Neuronal stem cell (in vitro differentiated cells): ENCODE measurements around the gene COG5.

ENCODE experiments used
- DNase-seq: peaks from one replicate; pipeline ENCODE4 v3.0.0-alpha.2; 2013; ENCODE audit warnings: low spot score
- H2AFZ ChIP-seq: one replicate; pipeline ENCODE4 v1.6.1; 2013; ENCODE audit warnings: mild to moderate bottlenecking, low read length, inconsistent platforms
- H2AK5ac ChIP-seq: 2 replicates; pipeline ENCODE4 v1.6.1; 2013; ENCODE audit warnings: low read depth, mild to moderate bottlenecking, inconsistent platforms, low read length, moderate library complexity, mixed read lengths
- H2BK120ac ChIP-seq: 2 replicates; pipeline ENCODE4 v1.6.1; 2013; ENCODE audit warnings: low read depth, mild to moderate bottlenecking, inconsistent platforms, low read length, moderate library complexity, mixed read lengths
- H2BK12ac ChIP-seq: one replicate; pipeline ENCODE4 v1.6.1; 2013; ENCODE audit warnings: low read length, inconsistent platforms
- H2BK15ac ChIP-seq: 2 replicates; pipeline ENCODE4 v1.6.1; 2013; ENCODE audit warnings: mild to moderate bottlenecking, low read length, inconsistent platforms, mixed read lengths
- H2BK5ac ChIP-seq: one replicate; pipeline ENCODE4 v1.6.1; 2013; ENCODE audit warnings: inconsistent platforms, mild to moderate bottlenecking, low read length, moderate library complexity
- H3K14ac ChIP-seq: one replicate; pipeline ENCODE4 v1.6.1; 2013; ENCODE audit warnings: low read length, inconsistent platforms
- H3K18ac ChIP-seq: 2 replicates; pipeline ENCODE4 v1.6.1; 2013; ENCODE audit warnings: low read length, inconsistent platforms
- H3K23ac ChIP-seq: 2 replicates; pipeline ENCODE4 v1.6.1; 2013; ENCODE audit warnings: low read depth, mild to moderate bottlenecking, mixed read lengths, low read length, inconsistent platforms; ENCODE audit not compliant: poor library complexity
- H3K27ac ChIP-seq: replicated peaks from 3 replicates; pipeline ENCODE4 v1.5.1; 2013; ENCODE audit warnings: low read length, inconsistent platforms
- H3K27me3 ChIP-seq, 3 experiments: 2 replicates each; pipeline ENCODE4 v1.6.1; 2013; ENCODE audit warnings: low read length in 3 of 3, mild to moderate bottlenecking in 2 of 3, inconsistent platforms in 1 of 3, low read depth in 1 of 3, mixed read lengths in 1 of 3, moderate library complexity in 1 of 3; ENCODE audit not compliant: control insufficient read depth in 3 of 3, insufficient read depth in 3 of 3
- H3K36me3 ChIP-seq, 2 donors: replicated peaks in 1 of 2; 2 replicates each; pipeline ENCODE4 v1.6.1; 2013; ENCODE audit warnings: low read length in 2 of 2; ENCODE audit not compliant: control insufficient read depth in 2 of 2, insufficient read depth in 2 of 2
- H3K4ac ChIP-seq: 2 replicates; pipeline ENCODE4 v1.6.1; 2013; ENCODE audit warnings: inconsistent platforms, mild to moderate bottlenecking, low read length, moderate library complexity
- H3K4me1 ChIP-seq, 2 donors: 1 replicate in 1 of 2; 2 replicates in 1 of 2; pipeline ENCODE4 v1.6.1; 2013; ENCODE audit warnings: low read length in 2 of 2, low read depth in 1 of 2; ENCODE audit not compliant: control insufficient read depth in 2 of 2, insufficient read depth in 1 of 2
- H3K4me2 ChIP-seq: one replicate; pipeline ENCODE4 v1.6.1; 2013; ENCODE audit warnings: mild to moderate bottlenecking, low read length, inconsistent platforms; ENCODE audit not compliant: insufficient read depth, poor library complexity, severe bottlenecking
- H3K4me3 ChIP-seq, 2 donors: 2 replicates each; pipeline ENCODE4 v1.5.1; 2013; ENCODE audit warnings: low read length in 2 of 2, mild to moderate bottlenecking in 2 of 2, inconsistent platforms in 1 of 2, moderate library complexity in 1 of 2
- H3K79me1 ChIP-seq: one replicate; pipeline ENCODE4 v1.6.1; 2013; ENCODE audit warnings: low read depth, mild to moderate bottlenecking, inconsistent platforms, low read length, moderate library complexity
- H3K9ac ChIP-seq: one replicate; pipeline ENCODE4 v1.6.1; 2013; ENCODE audit warnings: mild to moderate bottlenecking, low read depth, low read length, inconsistent platforms; ENCODE audit not compliant: poor library complexity
- H3K9me3 ChIP-seq, 2 donors: replicated peaks in 1 of 2; 2 replicates each; pipeline versions ENCODE3 to v1.6.1; 2013; ENCODE audit warnings: low read length in 2 of 2, mild to moderate bottlenecking in 2 of 2, inconsistent platforms in 1 of 2, low read depth in 1 of 2, mixed read lengths in 1 of 2, moderate library complexity in 1 of 2; ENCODE audit not compliant: control insufficient read depth in 2 of 2, insufficient read depth in 1 of 2
- H4K8ac ChIP-seq: one replicate; pipeline ENCODE4 v1.6.1; 2013; ENCODE audit warnings: low read depth, mild to moderate bottlenecking, inconsistent platforms, low read length, moderate library complexity
- H4K91ac ChIP-seq: one replicate; pipeline ENCODE4 v1.6.1; 2013; ENCODE audit warnings: low read length, low read depth, mild to moderate bottlenecking, inconsistent platforms; ENCODE audit not compliant: poor library complexity
- WGBS, 2 donors: extraction: QIAGEN DNeasy Blood & Tissue Kit; methylation state at CpG; one replicate each; pipeline ENCODE4 v1.1.7; 2013; ENCODE audit warnings: missing lambda C conversion rate in 2 of 2, mixed read lengths in 1 of 2; ENCODE audit not compliant: insufficient read length in 2 of 2, insufficient replicate concordance in 1 of 2; ENCODE audit errors: extremely low coverage in 2 of 2; 5-methylcytosine and 5-hydroxymethylcytosine counted together

Gene COG5

GRCh38 chr7:107254398-107254985 is 309.2 kb downstream of the COG5 start:
- peaks cover 4 to 6% of the 10 kb centered on the region in 2 donors for H3K4me1 ChIP-seq
- no CpG with 5 or more reads among the region's 5 CpGs for WGBS, 2 donors
- no peak overlapping the region for H3K4me2 ChIP-seq
- H3K14ac ChIP-seq, result no peak overlapping the region
- no peak overlapping the region for H2AFZ ChIP-seq
- no peaks in the 10 kb centered on the region for H3K79me1 ChIP-seq
- no peak overlapping the region for H3K4ac ChIP-seq
- H2BK5ac ChIP-seq, result no peak overlapping the region
- no peak overlapping the region for H2BK12ac ChIP-seq
- no peak overlapping the region for H2AK5ac ChIP-seq
- no peak overlapping the region for H2BK15ac ChIP-seq
- H4K8ac ChIP-seq, result no peak overlapping the region
- H3K36me3 ChIP-seq, result peaks cover 0 to 1% of the 10 kb centered on the region in 2 donors
- no peak overlapping the region for H3K4me3 ChIP-seq
- peak overlapping the region; percentile 77 for H3K9ac ChIP-seq
- no peak for DNase-seq
- no peak overlapping the region for H2BK120ac ChIP-seq
- H3K9me3 ChIP-seq, result no peaks in the 10 kb centered on the region
- no peaks in the 10 kb centered on the region for H3K27me3 ChIP-seq
- no peak overlapping the region for H3K18ac ChIP-seq
- H3K27ac ChIP-seq, result no peak overlapping the region
- no peak overlapping the region for H4K91ac ChIP-seq
- H3K23ac ChIP-seq, result no peak overlapping the region

- H3K14ac ChIP-seq, result no peak overlapping the region
- peaks cover 4 to 5% of the 10 kb centered on the region in 2 donors for H3K4me1 ChIP-seq
- H3K36me3 ChIP-seq, result peaks cover 0 to 1% of the 10 kb centered on the region in 2 donors
- H3K27ac ChIP-seq, result no peak overlapping the region
- no CpG with 5 or more reads among the region's 3 CpGs for WGBS, 2 donors
- no peak overlapping the region for H4K91ac ChIP-seq
- no peak overlapping the region for H3K4me2 ChIP-seq
- H3K9ac ChIP-seq, result no peak overlapping the region
- H2BK12ac ChIP-seq, result no peak overlapping the region
- no peaks in the 10 kb centered on the region for H3K9me3 ChIP-seq
- H2AFZ ChIP-seq, result no peak overlapping the region
- no peaks in the 10 kb centered on the region for H3K27me3 ChIP-seq
- no peak overlapping the region for H2BK5ac ChIP-seq
- no peak overlapping the region for H3K4ac ChIP-seq
- no peak overlapping the region for H2BK120ac ChIP-seq
- no peak overlapping the region for H2BK15ac ChIP-seq
- no peaks in the 10 kb centered on the region for H3K79me1 ChIP-seq
- no peak overlapping the region for H4K8ac ChIP-seq
- DNase-seq, result no peak
- H3K23ac ChIP-seq, result no peak overlapping the region
- H3K18ac ChIP-seq, result no peak overlapping the region
- H2AK5ac ChIP-seq, result no peak overlapping the region
- H3K4me3 ChIP-seq, result no peak overlapping the region
These were observed 310.1 kb downstream of the COG5 start for GRCh38 chr7:107253599-107253998.

GRCh38 chr7:107251963-107252362 is 311.8 kb downstream of the COG5 start:
- Histone ChIP-seq H2BK15ac (no peak overlapping the region), H3K79me1 (no peaks in the 10 kb centered on the region), H4K8ac (no peak overlapping the region), H3K9ac (no peak overlapping the region), H3K27ac (no peak overlapping the region), H3K4me2 (no peak overlapping the region), H2AFZ (no peak overlapping the region), H2BK12ac (no peak overlapping the region), H2AK5ac (no peak overlapping the region), H4K91ac (no peak overlapping the region), H3K4me3 (no peak overlapping the region), H3K23ac (no peak overlapping the region), H3K14ac (no peak overlapping the region), H3K4ac (no peak overlapping the region), H3K36me3 (peaks cover 1 to 8% of the 10 kb centered on the region in 2 donors), H3K9me3 (peaks cover 0 to 2% of the 10 kb centered on the region in 2 donors), H3K4me1 (peaks cover 0 to 4% of the 10 kb centered on the region in 2 donors), H3K18ac (no peak overlapping the region), H2BK5ac (no peak overlapping the region), H3K27me3 (no peaks in the 10 kb centered on the region), H2BK120ac (no peak overlapping the region)
- DNase-seq, result no peak
- WGBS, 2 donors, result no CpG with 5 or more reads among the region's 3 CpGs

- Histone ChIP-seq H3K27ac (no peak overlapping the region), H3K4me1 (peaks cover 0 to 4% of the 10 kb centered on the region in 2 donors)
- DNase-seq, result no peak
These were observed 315.0 kb downstream of the COG5 start for GRCh38 chr7:107248551-107249316.

More at GRCh38 chr7:107248551-107249316, 315.0 kb downstream of the COG5 start:
- WGBS, 2 donors, result no CpG with 5 or more reads among the region's 5 CpGs
- no peak overlapping the region for H3K14ac ChIP-seq
- no peak overlapping the region for H2BK12ac ChIP-seq
- H3K36me3 ChIP-seq, result peaks cover 0 to 10% of the 10 kb centered on the region in 2 donors
- H3K23ac ChIP-seq, result no peak overlapping the region
- H4K8ac ChIP-seq, result no peak overlapping the region
- H3K79me1 ChIP-seq, result no peaks in the 10 kb centered on the region
- H3K27me3 ChIP-seq, result no peaks in the 10 kb centered on the region
- H3K4me2 ChIP-seq, result no peak overlapping the region
- no peak overlapping the region for H2BK15ac ChIP-seq
- H3K18ac ChIP-seq, result no peak overlapping the region
- no peak overlapping the region for H2BK120ac ChIP-seq
- H3K9ac ChIP-seq, result no peak overlapping the region
- no peak overlapping the region for H4K91ac ChIP-seq
- H2AFZ ChIP-seq, result no peak overlapping the region
- H2BK5ac ChIP-seq, result no peak overlapping the region
- no peak overlapping the region for H3K4ac ChIP-seq
- H3K9me3 ChIP-seq, result peaks cover 0 to 19% of the 10 kb centered on the region in 2 donors
- H3K4me3 ChIP-seq, result no peak overlapping the region
- no peak overlapping the region for H2AK5ac ChIP-seq
